ENCODE results near the gene UPF3A.

UPF3A gene

DNA sequence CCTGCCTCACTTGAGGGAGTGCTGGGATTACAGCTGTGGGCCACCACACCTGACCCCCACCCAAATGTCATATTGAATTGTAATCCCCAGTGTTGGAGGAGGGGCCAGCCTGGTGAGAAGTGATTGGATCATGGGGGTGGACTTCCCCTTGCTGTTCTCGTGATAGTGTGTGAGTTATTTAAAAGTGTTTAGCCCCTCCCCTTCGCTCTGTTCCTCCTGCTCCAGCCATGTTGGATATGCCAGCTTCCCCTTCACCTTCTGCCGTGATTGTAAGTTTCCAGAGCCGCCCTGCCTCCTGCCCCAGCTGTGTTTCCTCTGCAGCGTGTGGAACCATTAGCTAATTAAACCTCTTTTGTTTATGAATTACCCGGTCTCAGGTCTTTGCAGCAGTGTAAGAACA lies 46.6 kb downstream of the UPF3A start:
- TF ChIP-seq, protein P1, sequence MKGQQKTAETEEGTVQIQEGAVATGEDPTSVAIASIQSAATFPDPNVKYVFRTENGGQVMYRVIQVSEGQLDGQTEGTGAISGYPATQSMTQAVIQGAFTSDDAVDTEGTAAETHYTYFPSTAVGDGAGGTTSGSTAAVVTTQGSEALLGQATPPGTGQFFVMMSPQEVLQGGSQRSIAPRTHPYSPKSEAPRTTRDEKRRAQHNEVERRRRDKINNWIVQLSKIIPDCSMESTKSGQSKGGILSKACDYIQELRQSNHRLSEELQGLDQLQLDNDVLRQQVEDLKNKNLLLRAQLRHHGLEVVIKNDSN (IDR thresholded peaks at IDR 0.05): no peak
- TF ChIP-seq EGR1 (IDR thresholded peaks at IDR 0.05) (no peak), EP300 (IDR thresholded peaks at IDR 0.05; ENCODE audit: borderline replicate concordance) (no peak), FOXM1 (IDR thresholded peaks at IDR 0.05; ENCODE audit: borderline replicate concordance, low read depth) (no peak), ZBTB7A (IDR thresholded peaks at IDR 0.05; ENCODE audit: low read depth) (no peak), CEBPB (IDR thresholded peaks at IDR 0.05) (no peak), TAF1 (IDR thresholded peaks at IDR 0.05; ENCODE audit: low read depth) (no peak)
- TF ChIP-seq, protein P2, sequence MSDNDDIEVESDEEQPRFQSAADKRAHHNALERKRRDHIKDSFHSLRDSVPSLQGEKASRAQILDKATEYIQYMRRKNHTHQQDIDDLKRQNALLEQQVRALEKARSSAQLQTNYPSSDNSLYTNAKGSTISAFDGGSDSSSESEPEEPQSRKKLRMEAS (IDR thresholded peaks at IDR 0.05): no peak

DNA sequence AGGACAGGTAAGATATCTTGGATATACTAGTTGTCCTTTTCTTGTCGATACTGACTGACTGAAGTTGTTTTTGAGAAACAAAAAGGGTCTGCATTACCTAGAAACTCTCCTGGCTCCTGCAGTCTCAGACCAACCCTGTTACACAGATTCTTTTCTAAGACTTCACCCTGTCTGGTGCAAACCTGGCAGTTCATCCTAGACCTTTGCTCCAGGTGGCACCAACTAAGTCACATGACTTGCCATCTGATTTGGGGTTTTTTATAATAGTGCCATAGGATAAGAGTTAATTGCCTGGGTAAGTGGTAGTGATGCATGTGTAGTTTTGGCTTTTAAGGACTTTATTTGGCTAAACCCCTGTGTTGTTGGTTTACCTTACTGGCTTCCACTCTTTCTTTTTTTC lies 47.2 kb downstream of the UPF3A start:
- TF ChIP-seq YY1 (IDR thresholded peaks at IDR 0.05; ENCODE audit: low read depth) (no peak), CEBPB (IDR thresholded peaks at IDR 0.05) (no peak), TAF1 (IDR thresholded peaks at IDR 0.05; ENCODE audit: low read depth) (no peak), EP300 (IDR thresholded peaks at IDR 0.05; ENCODE audit: borderline replicate concordance) (no peak), CREB1 (IDR thresholded peaks at IDR 0.05; ENCODE audit: low read depth) (no peak), ZBTB7A (IDR thresholded peaks at IDR 0.05; ENCODE audit: low read depth) (no peak), RAD21 (IDR thresholded peaks at IDR 0.05; ENCODE audit: low read depth) (no peak), FOXM1 (IDR thresholded peaks at IDR 0.05; ENCODE audit: borderline replicate concordance, low read depth) (no peak), EGR1 (IDR thresholded peaks at IDR 0.05) (no peak), TEAD4 (IDR thresholded peaks at IDR 0.05) (no peak)
- TF ChIP-seq, protein P1 (IDR thresholded peaks at IDR 0.05): no peak

DNA sequence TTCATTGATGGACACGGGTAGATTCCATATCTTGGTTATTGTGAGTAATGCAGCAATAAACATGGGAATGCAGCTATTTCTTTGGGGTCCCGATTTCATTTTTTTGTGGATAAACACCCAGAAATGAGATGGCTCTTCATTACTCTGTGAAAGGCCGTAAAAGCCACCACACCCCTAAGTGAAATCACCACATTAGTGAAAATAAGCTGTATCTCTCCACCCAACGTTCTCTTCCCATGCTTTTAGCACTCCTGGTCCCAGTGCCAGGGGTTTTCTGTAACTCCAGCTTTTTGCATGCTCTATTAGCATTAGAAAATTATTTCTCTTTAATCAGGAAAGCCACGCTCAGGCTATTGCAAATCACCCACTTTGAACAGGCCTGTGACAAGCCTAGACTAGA lies 48.7 kb downstream of the UPF3A start:
- TF ChIP-seq CREB1 (IDR thresholded peaks at IDR 0.05; ENCODE audit: low read depth) (no peak), TAF1 (IDR thresholded peaks at IDR 0.05; ENCODE audit: low read depth) (no peak), YY1 (IDR thresholded peaks at IDR 0.05; ENCODE audit: low read depth) (no peak), RAD21 (IDR thresholded peaks at IDR 0.05; ENCODE audit: low read depth) (no peak), EP300 (IDR thresholded peaks at IDR 0.05; ENCODE audit: borderline replicate concordance) (no peak), TEAD4 (IDR thresholded peaks at IDR 0.05) (no peak)
- TF ChIP-seq, protein P2 (IDR thresholded peaks at IDR 0.05): no peak

DNA sequence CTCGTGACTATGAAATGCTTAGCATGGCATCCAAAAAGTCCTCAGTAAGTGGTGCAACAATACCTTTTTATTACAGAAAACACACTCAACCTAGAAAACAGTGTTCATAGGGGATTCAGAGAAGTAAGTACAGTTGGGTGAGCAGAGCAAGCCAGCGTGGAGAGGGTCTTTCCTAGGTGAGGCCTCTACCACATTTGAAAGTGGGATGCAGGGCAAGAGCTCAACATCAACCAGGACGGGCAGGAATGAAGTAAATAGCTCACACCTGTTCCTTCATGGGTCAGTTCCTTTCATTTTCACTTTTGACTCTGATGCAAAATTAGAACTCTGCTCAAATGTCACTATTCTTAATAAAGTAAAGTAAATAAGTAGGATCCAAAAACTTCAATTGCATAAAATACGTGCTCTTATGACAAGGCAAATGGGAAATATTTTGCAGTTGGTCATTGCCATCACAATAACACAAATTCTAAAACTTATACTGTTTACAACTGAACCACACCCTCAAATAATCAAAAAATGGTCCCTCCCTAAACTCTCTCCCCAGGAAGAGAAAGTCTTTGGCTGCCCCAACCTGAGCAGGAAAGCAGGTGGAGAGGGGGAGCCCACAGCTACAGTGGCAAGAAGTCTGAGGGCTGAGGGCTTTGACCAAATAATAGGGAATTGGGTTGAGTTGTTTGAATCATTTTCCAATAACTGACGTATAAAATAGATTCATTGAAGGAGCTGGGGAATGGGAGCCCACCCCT lies 53.1 kb downstream of the UPF3A start:
- TF ChIP-seq CEBPB (IDR thresholded peaks at IDR 0.05): no peak
- TF ChIP-seq CREB1 (IDR thresholded peaks at IDR 0.05; ENCODE audit: low read depth): no peak
- TF ChIP-seq FOXM1 (IDR thresholded peaks at IDR 0.05; ENCODE audit: borderline replicate concordance, low read depth): no peak
- no peak for TF ChIP-seq ZBTB7A (IDR thresholded peaks at IDR 0.05; ENCODE audit: low read depth)
- no peak for TF ChIP-seq YY1 (IDR thresholded peaks at IDR 0.05; ENCODE audit: low read depth)
- TF ChIP-seq NFIC (IDR thresholded peaks at IDR 0.05): no peak
- TF ChIP-seq, protein P1 (IDR thresholded peaks at IDR 0.05): no peak
- TF ChIP-seq TEAD4 (IDR thresholded peaks at IDR 0.05): no peak
- TF ChIP-seq, protein P2 (IDR thresholded peaks at IDR 0.05): no peak
- no peak for TF ChIP-seq EP300 (IDR thresholded peaks at IDR 0.05; ENCODE audit: borderline replicate concordance)
- TF ChIP-seq, protein P3, sequence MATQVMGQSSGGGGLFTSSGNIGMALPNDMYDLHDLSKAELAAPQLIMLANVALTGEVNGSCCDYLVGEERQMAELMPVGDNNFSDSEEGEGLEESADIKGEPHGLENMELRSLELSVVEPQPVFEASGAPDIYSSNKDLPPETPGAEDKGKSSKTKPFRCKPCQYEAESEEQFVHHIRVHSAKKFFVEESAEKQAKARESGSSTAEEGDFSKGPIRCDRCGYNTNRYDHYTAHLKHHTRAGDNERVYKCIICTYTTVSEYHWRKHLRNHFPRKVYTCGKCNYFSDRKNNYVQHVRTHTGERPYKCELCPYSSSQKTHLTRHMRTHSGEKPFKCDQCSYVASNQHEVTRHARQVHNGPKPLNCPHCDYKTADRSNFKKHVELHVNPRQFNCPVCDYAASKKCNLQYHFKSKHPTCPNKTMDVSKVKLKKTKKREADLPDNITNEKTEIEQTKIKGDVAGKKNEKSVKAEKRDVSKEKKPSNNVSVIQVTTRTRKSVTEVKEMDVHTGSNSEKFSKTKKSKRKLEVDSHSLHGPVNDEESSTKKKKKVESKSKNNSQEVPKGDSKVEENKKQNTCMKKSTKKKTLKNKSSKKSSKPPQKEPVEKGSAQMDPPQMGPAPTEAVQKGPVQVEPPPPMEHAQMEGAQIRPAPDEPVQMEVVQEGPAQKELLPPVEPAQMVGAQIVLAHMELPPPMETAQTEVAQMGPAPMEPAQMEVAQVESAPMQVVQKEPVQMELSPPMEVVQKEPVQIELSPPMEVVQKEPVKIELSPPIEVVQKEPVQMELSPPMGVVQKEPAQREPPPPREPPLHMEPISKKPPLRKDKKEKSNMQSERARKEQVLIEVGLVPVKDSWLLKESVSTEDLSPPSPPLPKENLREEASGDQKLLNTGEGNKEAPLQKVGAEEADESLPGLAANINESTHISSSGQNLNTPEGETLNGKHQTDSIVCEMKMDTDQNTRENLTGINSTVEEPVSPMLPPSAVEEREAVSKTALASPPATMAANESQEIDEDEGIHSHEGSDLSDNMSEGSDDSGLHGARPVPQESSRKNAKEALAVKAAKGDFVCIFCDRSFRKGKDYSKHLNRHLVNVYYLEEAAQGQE (IDR thresholded peaks at IDR 0.05; ENCODE audit: low read depth): no peak
- no peak for TF ChIP-seq EGR1 (IDR thresholded peaks at IDR 0.05)
- no peak for TF ChIP-seq RAD21 (IDR thresholded peaks at IDR 0.05; ENCODE audit: low read depth)
- TF ChIP-seq TAF1 (IDR thresholded peaks at IDR 0.05; ENCODE audit: low read depth): no peak
- no peak for TF ChIP-seq TCF12 (IDR thresholded peaks at IDR 0.05; ENCODE audit: low read depth)

DNA sequence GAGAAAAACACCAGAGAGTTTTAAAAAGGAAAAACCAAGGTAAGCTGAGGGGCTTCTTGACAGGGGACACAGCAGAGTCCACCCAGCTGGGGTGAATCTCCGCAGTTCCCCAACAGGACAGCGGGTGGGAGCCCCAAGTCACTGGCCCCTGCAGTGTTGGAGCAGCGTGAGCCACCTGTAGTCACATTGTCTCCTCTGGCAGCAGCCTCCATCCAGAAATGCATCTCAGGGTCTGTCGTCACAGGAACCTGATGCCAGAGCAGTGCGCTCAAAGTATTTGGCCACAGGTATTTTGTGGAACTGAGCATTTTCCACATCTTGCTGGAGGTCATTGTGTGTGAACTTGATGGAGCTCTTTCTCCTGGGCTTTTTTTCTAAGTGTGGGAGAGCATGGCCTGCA lies 57.6 kb downstream of the UPF3A start:
- TF ChIP-seq NFIC (IDR thresholded peaks at IDR 0.05) (no peak), EGR1 (IDR thresholded peaks at IDR 0.05) (no peak)

DNA sequence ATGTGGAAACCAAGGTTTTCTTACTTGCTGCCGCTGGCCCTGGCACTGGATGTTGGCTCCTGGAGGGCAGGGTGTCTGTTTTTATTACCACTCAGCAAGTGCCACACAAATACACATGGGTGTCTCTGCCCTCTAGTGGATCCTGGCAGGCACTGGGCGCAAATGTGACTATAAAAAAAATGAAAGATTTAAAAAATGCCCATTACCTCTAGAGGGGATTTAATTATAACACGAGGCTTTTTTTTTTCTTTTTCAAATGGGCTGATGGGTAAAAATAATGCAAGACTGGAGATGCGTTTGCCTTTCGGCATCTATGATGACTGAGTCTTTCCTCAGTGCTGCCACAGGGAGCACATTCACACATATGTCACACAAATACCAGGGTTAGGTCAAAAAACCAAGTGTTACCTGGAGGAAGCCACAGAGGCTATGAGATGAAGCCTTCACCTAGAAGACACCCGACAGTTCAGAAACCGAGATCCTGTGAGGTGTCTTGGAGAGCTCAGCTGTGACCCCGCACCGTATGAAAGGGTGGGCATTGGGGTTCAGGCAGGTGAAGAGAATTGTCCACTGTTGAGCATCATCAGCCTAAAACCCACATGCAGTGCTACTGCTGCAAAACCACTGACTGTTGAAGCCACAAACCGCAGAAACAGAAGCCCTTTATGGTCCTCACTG lies 58.6 kb downstream of the UPF3A start:
- peak; percentile 79 for TF ChIP-seq RAD21 (IDR thresholded peaks at IDR 0.05; ENCODE audit: low read depth)
- TF ChIP-seq, protein P1 (IDR thresholded peaks at IDR 0.05): no peak
